GM23248 (cell line): Measurements from ENCODE around the gene ZKSCAN5. TPM values are rescaled to one million over a fixed set of nuclear protein-coding genes. Genes with fewer than 3 reads are reported as not detected.

Experiments
- DNase-seq: peaks from one replicate; pipeline ENCODE4 v3.0.0-alpha.2; 2015
- H2AFZ ChIP-seq: fragments of 200-600 bp; sonication (generic); 2 replicates; pipeline ENCODE4 v1.6.1; 2016; ENCODE audit warnings: antibody characterized with exemption
- H3F3A ChIP-seq: fragments of 200-600 bp; sonication (generic); 2 replicates; pipeline ENCODE4 v1.6.1; 2016; ENCODE audit warnings: mild to moderate bottlenecking, antibody characterized with exemption, mixed run types; ENCODE audit not compliant: insufficient read depth
- H3K27ac ChIP-seq: fragments of 200-600 bp; sonication (generic); 2 replicates; pipeline ENCODE4 v1.5.1; 2016; ENCODE audit warnings: mild to moderate bottlenecking
- H3K27me3 ChIP-seq: fragments of 200-600 bp; sonication (generic); replicated peaks from 2 replicates; pipeline ENCODE4 v1.6.1; 2016; ENCODE audit warnings: mild to moderate bottlenecking; ENCODE audit not compliant: insufficient read depth
- H3K36me3 ChIP-seq: fragments of 200-600 bp; sonication (generic); 2 replicates; pipeline ENCODE4 v1.6.1; 2016; ENCODE audit warnings: low read depth, mild to moderate bottlenecking
- H3K4me1 ChIP-seq: fragments of 200-600 bp; sonication (generic); 2 replicates; pipeline ENCODE4 v1.6.1; 2016; ENCODE audit warnings: mild to moderate bottlenecking; ENCODE audit not compliant: insufficient read depth
- H3K4me2 ChIP-seq: fragments of 200-600 bp; sonication (generic); one replicate; pipeline ENCODE4 v1.6.1; 2016; ENCODE audit warnings: mild to moderate bottlenecking; ENCODE audit not compliant: unreplicated experiment
- H3K4me3 ChIP-seq: fragments of 200-600 bp; sonication (generic); 2 replicates; pipeline ENCODE4 v1.5.1; 2016; ENCODE audit warnings: mild to moderate bottlenecking
- H3K79me2 ChIP-seq: fragments of 200-600 bp; sonication (generic); 2 replicates; pipeline ENCODE4 v1.6.1; 2016; ENCODE audit warnings: mild to moderate bottlenecking; ENCODE audit not compliant: insufficient read depth
- H3K9ac ChIP-seq: fragments of 200-600 bp; sonication (generic); 2 replicates; pipeline ENCODE4 v1.6.1; 2016; ENCODE audit warnings: mild to moderate bottlenecking
- H3K9me2 ChIP-seq: fragments of 200-600 bp; sonication (generic); 2 replicates; pipeline ENCODE4 v1.6.1; 2016; ENCODE audit warnings: mixed run types, mild to moderate bottlenecking, moderate library complexity; ENCODE audit not compliant: insufficient read depth
- H3K9me3 ChIP-seq: fragments of 200-600 bp; sonication (generic); one replicate; pipeline ENCODE4 v1.6.1; 2017; ENCODE audit warnings: low read depth
- H4K20me1 ChIP-seq: fragments of 200-600 bp; sonication (generic); 2 replicates; pipeline ENCODE4 v1.6.0; 2016; ENCODE audit not compliant: insufficient read depth
- EZH2 ChIP-seq: fragments of 200-600 bp; sonication (generic); IDR thresholded peaks from 2 replicates; pipeline ENCODE4 v1.6.1; 2018; ENCODE audit warnings: antibody characterized with exemption, mild to moderate bottlenecking; ENCODE audit not compliant: insufficient read depth, poor library complexity, severe bottlenecking
- EZH2phosphoT487 ChIP-seq: fragments of 200-600 bp; sonication (generic); IDR thresholded peaks from 2 replicates; pipeline ENCODE4 v1.6.1; 2018; ENCODE audit warnings: antibody characterized with exemption, moderate library complexity, mild to moderate bottlenecking, low read depth; ENCODE audit not compliant: insufficient read depth
- WGBS, 2 experiments: methylation state at CpG; one replicate each; pipeline ENCODE4 v1.1.6; 2015 to 2017; ENCODE audit warnings: low lambda C conversion rate in 2 of 2, low coverage in 1 of 2; ENCODE audit errors: missing lambda C conversion rate in 2 of 2; 5-methylcytosine and 5-hydroxymethylcytosine counted together
- in situ Hi-C: fragments of 300-500 bp; cut with MboI; formaldehyde crosslinking; loops from 2 replicates; pipeline ENCODE4 v1.15.0; 2020
- polyA plus RNA-seq: library from polyadenylated mRNA; unstranded; fragments of >200 nt; fragmentation: Nextera tagmentation; extraction: Ambion mirVana; gene quantifications from 2 replicates; pipeline ENCODE4 v1.2.1, GENCODE V29; 2016
- total RNA-seq: library from RNA; depleted of rRNA; stranded (reverse); fragments of >200 nt; shearing (Covaris generic); gene quantifications from 2 replicates; pipeline ENCODE4 v1.2.3, GENCODE V29; 2014

The ZKSCAN5 gene
- total and polyA plus RNA-seq, 2 experiments from 2014 or later = 6.4 to 12.0 TPM

GRCh38 chr7:99489235-99489634, 15.2 kb upstream of the ZKSCAN5 start:
- Histone ChIP-seq H3K79me2 (peaks cover 22% of the 10 kb centered on the region), H2AFZ (no peak overlapping the region), H3K36me3 (peaks cover 21% of the 10 kb centered on the region), H3K9ac (no peak overlapping the region), H3K9me2 (no peaks in the 10 kb centered on the region), H3F3A (peaks cover 7% of the 10 kb centered on the region; the same call in 1 of the 2 replicates), H3K9me3 (no peaks in the 10 kb centered on the region), H3K4me3 (no peak overlapping the region), H3K27ac (no peak overlapping the region), H3K27me3 (no peaks in the 10 kb centered on the region), H3K4me1 (no peaks in the 10 kb centered on the region), H3K4me2 (no peak overlapping the region), H4K20me1 (no peaks in the 10 kb centered on the region)
- in situ Hi-C loops = no loop called here
- no peak for DNase-seq
- WGBS, 2 experiments = 71 to 85% methylated on average over 4 of the region's 4 CpGs
- TF ChIP-seq EZH2phosphoT487 (no peak), EZH2 (no peak)

DNA sequence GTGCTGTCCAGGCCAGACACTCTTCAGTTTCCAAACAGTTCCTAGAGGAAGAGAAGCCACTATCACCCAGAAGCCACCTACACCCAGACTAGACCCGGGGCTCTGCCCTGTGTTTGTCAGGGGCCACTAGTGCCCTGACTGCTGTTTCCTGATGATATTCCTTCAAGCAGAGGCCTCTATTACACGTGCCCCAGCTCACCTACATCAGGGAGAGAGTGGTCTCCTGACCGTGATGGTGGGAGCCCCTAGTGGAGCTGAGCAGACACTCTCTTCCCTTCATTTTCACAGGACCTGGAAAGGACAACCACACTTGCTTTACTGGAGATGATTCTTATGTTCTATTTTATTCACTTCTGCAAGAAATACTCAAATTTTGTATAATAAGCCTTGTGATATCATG, 13.6 kb upstream of the ZKSCAN5 start:
- Histone ChIP-seq H3K9ac (no peak overlapping the region), H3K79me2 (peaks cover 39% of the 10 kb centered on the region), H3K4me1 (no peaks in the 10 kb centered on the region), H3K9me3 (no peaks in the 10 kb centered on the region), H4K20me1 (no peaks in the 10 kb centered on the region), H3K36me3 (peaks cover 36% of the 10 kb centered on the region), H3F3A (peaks cover 7% of the 10 kb centered on the region; the same call in 1 of the 2 replicates), H3K9me2 (no peaks in the 10 kb centered on the region), H3K27ac (no peak overlapping the region), H3K27me3 (no peaks in the 10 kb centered on the region), H3K4me2 (no peak overlapping the region), H2AFZ (no peak overlapping the region), H3K4me3 (no peak overlapping the region)
- DNase-seq = no peak
- no peak for TF ChIP-seq EZH2
- no peak for TF ChIP-seq EZH2phosphoT487
- WGBS, 2 experiments = 94 to 96% methylated on average over 3 of the region's 3 CpGs
- in situ Hi-C loops = no loop called here

DNA sequence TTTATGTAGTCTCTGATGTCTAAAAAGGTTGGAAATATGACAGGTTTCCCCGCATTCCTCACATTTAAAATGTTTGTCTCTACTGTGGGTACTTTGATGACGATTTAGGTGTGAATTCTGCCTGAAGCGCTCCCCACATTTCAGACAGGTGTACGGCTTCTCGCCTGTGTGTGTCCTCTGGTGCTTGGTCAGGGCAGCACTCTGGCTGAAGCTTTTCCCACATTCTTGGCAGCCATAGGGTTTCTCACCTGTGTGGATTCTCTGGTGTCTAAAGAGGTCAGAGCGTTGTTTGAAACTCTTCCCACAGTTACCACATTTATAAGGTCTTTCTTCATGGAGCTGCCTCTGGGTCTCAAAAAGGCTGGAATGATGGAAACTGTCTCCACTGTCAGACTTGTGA, 10.6 kb upstream of the ZKSCAN5 start:
- Histone ChIP-seq H2AFZ (no peak overlapping the region), H4K20me1 (no peaks in the 10 kb centered on the region; the same call in 1 of the 2 replicates), H3F3A (peaks cover 5% of the 10 kb centered on the region; the same call in 1 of the 2 replicates), H3K36me3 (peaks cover 40% of the 10 kb centered on the region), H3K4me1 (peaks cover 12% of the 10 kb centered on the region; the same call in 1 of the 2 replicates), H3K27ac (no peak overlapping the region), H3K79me2 (peaks cover 68% of the 10 kb centered on the region), H3K27me3 (no peaks in the 10 kb centered on the region), H3K4me3 (no peak overlapping the region), H3K9me2 (no peaks in the 10 kb centered on the region), H3K9me3 (no peaks in the 10 kb centered on the region), H3K9ac (no peak overlapping the region), H3K4me2 (no peak overlapping the region)
- DNase-seq = no peak
- in situ Hi-C loops = no loop called here
- no peak for TF ChIP-seq EZH2
- TF ChIP-seq EZH2phosphoT487 = no peak
- 95 to 99% methylated on average over 6 of the region's 6 CpGs for WGBS, 2 experiments

GRCh38 chr7:99497766-99498545, 6.5 kb upstream of the ZKSCAN5 start:
- Histone ChIP-seq H3K36me3 (peaks cover 37% of the 10 kb centered on the region), H3K9me2 (no peaks in the 10 kb centered on the region), H3F3A (peaks cover 11% of the 10 kb centered on the region; the same call in 1 of the 2 replicates), H3K9me3 (no peaks in the 10 kb centered on the region), H3K27ac (no peak overlapping the region), H3K4me2 (peak overlapping the region; percentile 84), H3K79me2 (peaks cover 91% of the 10 kb centered on the region), H4K20me1 (no peaks in the 10 kb centered on the region; the same call in 1 of the 2 replicates), H3K27me3 (no peaks in the 10 kb centered on the region), H3K9ac (peak overlapping the region; percentile 88), H2AFZ (no peak overlapping the region), H3K4me3 (peak overlapping the region; percentile 99), H3K4me1 (peaks cover 12% of the 10 kb centered on the region; the same call in 1 of the 2 replicates)
- no peak for DNase-seq
- 71 to 77% methylated on average over 6 of the region's 6 CpGs for WGBS, 2 experiments
- no peak for TF ChIP-seq EZH2
- TF ChIP-seq EZH2phosphoT487 = no peak
- in situ Hi-C loops = no loop called here
